HG02588 (cell line): ENCODE data around the gene RFX5.
"Not testable (repeated sequence)": the region's sequence is repeated elsewhere in the genome, so short reads cannot be mapped to it uniquely, and the experiment has no call there.

ENCODE experiments used
- ATAC-seq: cut with Tn5 transposase; IDR thresholded peaks from one replicate; pipeline ENCODE4 v1.9.1; 2021; ENCODE audit warnings: mild to moderate bottlenecking, moderate library complexity; ENCODE audit not compliant: unreplicated experiment

Gene RFX5

DNA sequence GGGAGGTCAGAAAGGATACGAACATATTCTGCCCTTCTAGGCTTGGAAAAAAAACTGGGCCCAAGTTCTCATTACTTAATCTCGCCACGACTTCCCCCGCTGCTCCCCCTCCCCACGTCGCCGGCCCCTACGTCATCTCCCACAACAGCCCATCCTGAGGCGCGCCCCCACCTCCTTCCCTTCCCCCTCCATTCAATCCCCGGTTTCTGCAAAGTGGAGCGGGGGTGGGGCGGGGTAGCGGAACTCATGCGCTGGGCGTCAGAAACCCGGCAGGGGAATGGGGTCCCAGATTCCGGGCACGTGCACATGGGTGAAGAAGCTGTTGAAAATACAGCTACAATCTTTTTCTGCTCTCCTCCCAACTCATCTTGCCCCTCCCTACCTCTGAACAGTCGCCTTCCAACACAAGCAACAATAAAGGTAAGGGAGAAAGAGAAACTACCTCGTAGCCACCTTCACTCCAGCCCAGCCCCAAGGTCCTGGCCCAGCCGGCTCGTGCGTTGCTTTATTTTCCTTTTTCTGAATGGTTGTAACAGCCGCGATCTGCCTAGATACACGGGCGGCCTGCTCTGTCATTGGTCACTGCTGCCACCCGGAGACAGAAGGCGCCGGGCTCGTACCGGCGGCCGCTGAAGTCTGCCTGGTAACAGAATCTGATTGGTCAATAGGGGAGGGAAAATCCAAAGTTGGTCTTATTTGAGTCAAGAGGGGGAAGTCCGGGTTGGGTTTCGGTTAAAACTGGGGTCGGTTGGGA lies at the start of gene RFX5:
Gene RFX5 (minus strand): TSS at position 484 of the 754 bp plus-strand sequence. CDS start 932 bp downstream, outside the sequence.
- ATAC-seq: peak; percentile 91

GRCh38 chr1:151396265-151396664 lies 49.2 kb upstream of the RFX5 start:
- ATAC-seq: not testable (repeated sequence)

- no peak for ATAC-seq
Observed at GRCh38 chr1:151393583-151393982, 46.5 kb upstream of the RFX5 start.

DNA sequence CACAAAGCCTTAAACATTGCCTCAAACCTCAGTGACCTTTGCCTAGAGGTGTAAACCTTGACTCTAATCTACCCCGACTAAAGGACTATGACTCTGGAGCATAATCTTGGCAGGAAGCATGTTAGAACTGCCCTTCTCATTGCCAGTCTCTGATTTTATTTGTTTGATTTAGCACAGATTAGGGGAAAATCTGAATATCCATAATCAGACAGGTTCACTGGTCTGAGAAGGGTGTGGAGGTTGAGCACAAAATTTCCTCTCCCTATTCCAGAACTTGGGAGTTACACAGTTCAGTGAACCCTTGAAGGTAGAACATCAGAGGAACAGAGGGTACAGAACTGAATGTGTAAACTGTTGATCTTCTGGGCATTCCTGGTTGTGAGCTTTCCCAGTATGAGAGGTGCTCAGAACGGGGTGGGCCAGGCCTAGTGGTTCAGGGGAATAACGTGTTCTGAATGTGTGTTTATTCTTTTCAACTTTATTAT lies 44.1 kb upstream of the RFX5 start:
- no peak for ATAC-seq

- not testable (repeated sequence) for ATAC-seq
Observed at GRCh38 chr1:151390221-151391078, 43.4 kb upstream of the RFX5 start.

DNA sequence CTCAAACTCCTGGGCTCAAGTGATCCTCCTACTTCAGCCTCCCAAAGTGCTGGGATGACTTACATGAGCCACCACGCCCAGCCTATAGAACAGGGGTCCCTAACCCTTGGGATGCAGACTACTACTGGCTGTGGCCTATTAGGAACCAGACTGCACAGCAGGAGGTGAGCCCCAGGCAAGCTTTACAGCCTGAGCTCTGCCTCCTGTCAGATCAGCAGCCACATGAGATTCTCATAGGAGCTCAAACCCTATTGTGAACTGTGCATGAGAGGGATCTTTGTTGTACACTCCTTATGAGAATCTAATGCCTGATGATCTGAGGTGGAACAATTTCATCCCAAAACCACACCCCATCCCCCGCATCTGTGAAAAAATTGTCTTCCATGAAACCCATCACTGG lies 39.0 kb upstream of the RFX5 start:
- ATAC-seq: no peak

DNA sequence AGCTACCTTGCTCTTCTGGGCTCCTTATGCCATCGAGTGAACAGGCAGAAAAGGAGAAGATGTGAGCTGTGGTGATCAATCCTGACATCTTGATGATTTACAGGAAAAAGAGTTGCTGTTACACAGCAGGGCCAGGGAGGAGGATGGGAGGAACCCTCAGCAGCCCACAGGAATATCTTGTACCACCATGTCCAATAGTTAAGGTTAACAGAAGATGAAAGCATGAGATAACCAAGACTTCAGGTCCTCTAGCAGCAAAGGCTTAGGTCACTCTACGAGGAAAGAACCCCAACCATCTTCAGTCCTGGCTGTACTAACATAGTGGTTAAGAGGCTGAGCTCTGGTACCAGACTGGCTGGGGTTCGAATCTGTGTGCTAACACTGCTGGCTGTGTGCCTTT lies 37.5 kb upstream of the RFX5 start:
- ATAC-seq: no peak

DNA sequence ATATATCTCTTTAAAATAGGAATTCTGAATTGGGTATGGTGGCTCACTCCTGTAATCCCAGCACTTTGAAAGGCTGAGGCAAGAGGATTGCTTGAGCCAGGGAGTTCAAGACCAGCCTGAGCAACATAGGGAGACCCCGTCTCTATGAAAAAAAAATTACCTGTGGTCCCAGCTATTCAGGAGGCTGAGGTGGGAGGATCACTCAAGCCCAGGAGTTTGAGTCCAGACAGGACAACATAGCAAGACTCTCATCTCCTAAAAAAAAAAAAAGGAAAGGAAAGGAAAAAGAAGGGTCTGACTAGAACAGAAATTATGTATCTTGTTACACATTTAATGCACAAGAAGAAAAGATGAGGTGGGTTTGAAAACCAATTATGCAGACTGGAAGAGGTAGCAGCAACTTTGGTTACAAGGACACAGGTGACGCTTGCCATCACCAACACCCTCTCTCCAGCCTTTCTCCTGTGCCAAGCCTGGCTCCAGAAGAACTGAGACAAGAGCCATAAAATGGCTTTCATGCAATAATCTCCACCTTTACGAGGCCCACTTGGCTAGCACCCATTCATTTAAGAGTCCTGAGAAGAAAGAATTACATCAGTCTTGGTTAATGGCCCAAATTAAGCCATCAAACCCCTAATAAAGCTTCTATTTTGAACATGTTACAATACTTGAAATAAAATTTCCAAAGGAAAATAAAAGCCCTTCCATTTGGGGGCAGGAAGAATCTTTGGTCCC lies 30.3 kb upstream of the RFX5 start:
- ATAC-seq: no peak

GRCh38 chr1:151373196-151373595 lies 26.1 kb upstream of the RFX5 start:
- ATAC-seq: no peak

- ATAC-seq: no peak
Observed at GRCh38 chr1:151372058-151372934, 25.2 kb upstream of the RFX5 start, which contains the start of gene SELENBP1. Gene SELENBP1 (minus strand): TSS chr1:151372705. CDS start chr1:151372641, 64 bp downstream.

DNA sequence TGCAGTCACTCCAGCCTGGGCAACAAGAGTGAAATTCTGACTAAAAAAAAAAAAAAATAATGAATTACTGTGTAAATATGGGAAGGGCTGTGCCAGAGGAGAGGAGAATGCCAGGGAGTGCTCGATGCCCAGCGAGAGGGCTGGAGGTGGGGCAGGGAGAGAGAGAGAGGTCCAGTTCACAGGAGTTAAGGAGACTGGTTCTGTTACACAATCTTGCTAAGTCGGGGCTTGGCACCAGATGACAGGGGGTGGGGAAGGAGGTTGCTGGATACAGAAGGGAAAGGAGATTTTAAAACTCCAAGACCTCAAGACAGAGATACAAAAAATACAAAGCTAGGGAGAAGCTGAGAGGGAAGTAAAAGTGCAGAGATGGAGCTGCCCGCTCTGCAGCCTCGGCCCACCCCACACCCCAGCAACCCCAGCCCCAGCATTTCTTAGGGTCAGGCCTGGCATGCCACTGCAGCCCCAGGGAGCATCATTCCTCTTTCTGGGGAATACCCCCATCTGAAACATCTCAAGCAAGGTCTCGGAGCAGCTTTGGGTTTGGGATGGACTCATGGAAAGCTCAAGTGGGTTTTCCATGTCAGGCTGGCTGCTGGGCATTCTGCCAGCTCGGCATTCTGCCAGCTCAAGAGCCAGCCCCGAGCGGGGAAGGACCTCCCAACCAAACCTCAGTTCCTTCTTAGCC lies 24.5 kb upstream of the RFX5 start:
- no peak for ATAC-seq

DNA sequence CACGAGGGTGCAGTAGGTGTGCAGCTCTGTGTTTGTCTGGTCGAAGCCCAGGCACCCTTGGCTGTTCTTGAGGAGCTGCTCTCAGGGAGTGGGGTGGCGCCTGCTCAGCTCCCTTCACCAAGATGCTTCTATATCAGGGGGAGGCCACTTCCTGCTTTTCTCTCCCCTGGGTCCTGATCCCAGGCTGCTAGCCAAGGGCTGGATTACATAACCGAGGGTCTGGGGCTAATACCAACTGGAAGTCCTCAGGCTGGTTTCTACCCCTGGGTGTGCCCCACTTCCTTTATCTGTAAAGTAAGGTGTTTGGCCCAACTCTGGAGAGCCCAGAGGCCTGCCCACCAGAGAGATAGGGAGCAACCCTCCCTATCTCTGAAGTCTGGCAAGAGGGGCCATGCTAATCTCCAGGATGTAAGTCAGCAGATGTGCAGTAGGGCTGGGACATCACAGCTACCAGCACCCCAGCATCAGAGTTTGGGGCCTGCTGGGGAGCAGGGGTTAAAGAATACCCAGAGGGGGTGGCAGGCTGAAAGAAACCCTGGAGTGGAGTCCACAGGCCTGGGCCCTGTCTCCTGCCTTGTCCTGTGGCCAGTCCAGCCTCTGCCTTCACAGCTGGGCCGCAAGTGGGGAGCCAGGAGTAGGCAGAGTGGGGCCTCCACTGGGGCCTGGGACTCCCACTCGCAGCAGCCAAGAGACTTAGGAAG lies 23.3 kb upstream of the RFX5 start:
- ATAC-seq: no peak

- no peak for ATAC-seq
Observed at GRCh38 chr1:151369621-151370048, 22.6 kb upstream of the RFX5 start.

- ATAC-seq: no peak
Observed at GRCh38 chr1:151369302-151369610, 22.2 kb upstream of the RFX5 start.

GRCh38 chr1:151368393-151369301 lies 21.6 kb upstream of the RFX5 start:
- no peak for ATAC-seq

DNA sequence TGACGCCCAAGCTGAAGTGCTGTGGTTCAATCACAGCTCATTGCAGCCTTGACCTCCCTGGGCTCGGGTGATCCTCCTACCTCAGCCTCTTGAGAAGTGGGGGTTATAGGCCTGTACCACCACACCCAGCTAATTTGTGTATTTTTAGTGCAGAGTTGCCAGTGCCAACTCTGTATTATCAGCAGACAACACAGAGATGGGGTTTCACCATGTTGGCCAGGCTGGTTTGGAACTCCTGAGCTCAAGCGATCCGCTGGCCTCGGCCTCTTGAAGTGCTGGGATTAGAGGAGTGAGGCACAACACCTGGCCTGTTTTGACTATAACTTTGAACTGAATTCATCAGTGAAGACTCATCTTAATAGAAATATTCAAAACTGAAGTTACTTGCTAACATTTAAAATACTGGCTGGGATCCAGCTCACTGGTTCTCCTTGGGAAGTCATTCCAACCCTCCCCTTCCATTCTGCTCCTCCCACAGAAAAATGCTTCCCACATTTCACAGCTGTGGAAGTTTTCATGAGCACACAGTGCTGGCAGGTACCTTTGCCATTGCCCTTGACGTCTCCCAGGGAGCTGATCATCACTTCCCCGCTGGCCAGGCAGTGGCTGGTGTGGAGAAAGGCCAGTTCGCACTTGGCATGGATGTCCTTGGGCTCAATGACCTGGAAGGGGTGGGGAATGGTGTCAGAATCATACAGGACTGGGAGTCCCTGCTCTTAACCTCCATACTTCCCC lies 20.8 kb upstream of the RFX5 start:
- ATAC-seq: no peak

- ATAC-seq: no peak
Observed at GRCh38 chr1:151364996-151365395, 17.9 kb upstream of the RFX5 start.
